Testis (tissue), 3 donors: Measurements from ENCODE around the gene KDF1. TPM values are rescaled to one million over a fixed set of nuclear protein-coding genes. Genes with fewer than 3 reads are reported as not detected.

Experiments
- DNase-seq: peaks from one replicate; pipeline ENCODE4 v3.0.0-alpha.2; 2019
- H3K27ac ChIP-seq, 2 donors: fragments of 200-600 bp; sonication (generic); one replicate each; pipeline ENCODE4 v1.5.1; 2019
- H3K27me3 ChIP-seq: fragments of 200-600 bp; sonication (generic); one replicate; pipeline ENCODE4 v1.5.1; 2019
- H3K36me3 ChIP-seq: fragments of 200-600 bp; sonication (generic); one replicate; pipeline ENCODE4 v1.5.1; 2017; ENCODE audit warnings: low read depth; ENCODE audit errors: missing control alignments
- H3K4me1 ChIP-seq: fragments of 200-600 bp; sonication (generic); one replicate; pipeline ENCODE4 v1.5.1; 2019
- H3K4me3 ChIP-seq, 2 donors: fragments of 200-600 bp; sonication (generic); one replicate each; pipeline ENCODE4 v1.5.1; 2017 to 2019
- H3K9me3 ChIP-seq: fragments of 200-600 bp; sonication (generic); one replicate; pipeline ENCODE4 v1.5.1; 2017
- CTCF ChIP-seq, 3 experiments: fragments of 450-650 bp in 2 of 3; fragments of 200-600 bp in 1 of 3; sonication (generic) in 1 of 3; IDR thresholded peaks; one replicate each; pipeline ENCODE4 v1.5.1; 2016 to 2019; ENCODE audit warnings: antibody characterized with exemption in 3 of 3, mild to moderate bottlenecking in 2 of 3, moderate library complexity in 1 of 3
- POLR2A ChIP-seq: fragments of 450-650 bp; IDR thresholded peaks from one replicate; pipeline ENCODE4 v1.6.1; 2017; ENCODE audit warnings: antibody characterized with exemption, mild to moderate bottlenecking, moderate library complexity
- WGBS, 2 donors: methylation state at CpG; one replicate each; pipeline ENCODE4 v1.1.5; 2018; 5-methylcytosine and 5-hydroxymethylcytosine counted together
- intact Hi-C: fragments of 100-400 bp; cut with DNase I; formaldehyde crosslinking; loops from one replicate; pipeline ENCODE4 v1.15.1; 2023; ENCODE audit warnings: low total_unique reads
- polyA plus RNA-seq: library from polyadenylated mRNA; stranded (reverse); fragments of 350-450 nt; fragmentation: Illumina TruSeq; extraction: RNeasy Lipid Tissue Mini Kit (QIAGEN cat#74804); gene quantifications from one replicate; pipeline ENCODE4 v1.2.3, GENCODE V29; 2014; ENCODE audit warnings: low read depth, low replicate concordance; ENCODE audit not compliant: insufficient read depth
- total RNA-seq, 2 donors: library from RNA; depleted of rRNA; stranded (reverse); fragments of >200 nt; gene quantifications; one replicate each; pipeline ENCODE4 v1.2.3, GENCODE V29; 2016

KDF1 gene
- total and polyA plus RNA-seq, 3 donors from 2014 or later: 3.8 to 4.8 (median 4.0) TPM

- intact Hi-C loops: no loop called here
- DNase-seq: no peak
- H3K4me1 ChIP-seq: peaks cover 4% of the 10 kb centered on the region
- WGBS, 2 donors: 81 to 88% methylated on average over 6 of the region's 6 CpGs
- TF ChIP-seq CTCF (IDR thresholded peaks at IDR 0.05): no peak
- TF ChIP-seq POLR2A: no peak
- H3K36me3 ChIP-seq: no peaks in the 10 kb centered on the region
- no peak overlapping the region for H3K4me3 ChIP-seq
- no peaks in the 10 kb centered on the region for H3K27me3 ChIP-seq
- no peaks in the 10 kb centered on the region for H3K9me3 ChIP-seq
- no peak overlapping the region for H3K27ac ChIP-seq
These were observed 23.4 kb downstream of the KDF1 start for GRCh38 chr1:26936823-26937222.

GRCh38 chr1:26932531-26932930 is 27.7 kb downstream of the KDF1 start:
- Histone ChIP-seq H3K27ac (no peak overlapping the region), H3K36me3 (no peaks in the 10 kb centered on the region), H3K9me3 (no peaks in the 10 kb centered on the region), H3K4me3 (no peak overlapping the region), H3K27me3 (no peaks in the 10 kb centered on the region), H3K4me1 (no peaks in the 10 kb centered on the region)
- TF ChIP-seq POLR2A (no peak), CTCF (IDR thresholded peaks at IDR 0.05) (no peak)
- DNase-seq: no peak
- 85 to 86% methylated on average over 3 of the region's 3 CpGs for WGBS, 2 donors
- intact Hi-C loops: no loop called here

- Histone ChIP-seq H3K27ac (no peak overlapping the region), H3K4me1 (peaks cover 17% of the 10 kb centered on the region), H3K4me3 (no peak overlapping the region), H3K27me3 (no peaks in the 10 kb centered on the region), H3K9me3 (no peaks in the 10 kb centered on the region), H3K36me3 (no peaks in the 10 kb centered on the region)
- intact Hi-C loops: no loop called here
- DNase-seq: no peak
- TF ChIP-seq CTCF (IDR thresholded peaks at IDR 0.05): no peak
- TF ChIP-seq POLR2A: no peak
- WGBS, 2 donors: 93 to 100% methylated on average over 3 of the region's 3 CpGs
These were observed 36.6 kb downstream of the KDF1 start for GRCh38 chr1:26923711-26924110.

GRCh38 chr1:26922901-26923300 is 37.4 kb downstream of the KDF1 start:
- no peak overlapping the region for H3K4me3 ChIP-seq
- no peak for DNase-seq
- intact Hi-C loops: no loop called here
- H3K27me3 ChIP-seq: no peaks in the 10 kb centered on the region
- H3K27ac ChIP-seq: no peak overlapping the region
- TF ChIP-seq POLR2A (no peak), CTCF (IDR thresholded peaks at IDR 0.05) (no peak)
- no peaks in the 10 kb centered on the region for H3K36me3 ChIP-seq
- H3K4me1 ChIP-seq: peaks cover 17% of the 10 kb centered on the region
- WGBS, 2 donors: 61 to 63% methylated on average over 3 of the region's 3 CpGs
- H3K9me3 ChIP-seq: no peaks in the 10 kb centered on the region

- Histone ChIP-seq H3K9me3 (no peaks in the 10 kb centered on the region), H3K4me3 (peak overlapping the region; percentile 94 to 98), H3K27ac (peak overlapping the region in 1 of 2 donors; percentile 84), H3K4me1 (peaks cover 17% of the 10 kb centered on the region), H3K36me3 (no peaks in the 10 kb centered on the region), H3K27me3 (no peaks in the 10 kb centered on the region)
- WGBS, 2 donors: 12 to 16% methylated on average over 6 of the region's 6 CpGs
- no peak for DNase-seq
- TF ChIP-seq CTCF (IDR thresholded peaks at IDR 0.05) (no peak), POLR2A (no peak)
- intact Hi-C loops: no loop called here
These were observed 37.9 kb downstream of the KDF1 start for GRCh38 chr1:26922431-26922729.
